ENCODE data around the gene MUC5B.

Gene MUC5B

GRCh38 chr11:1255151-1255550 lies 32.3 kb downstream of the MUC5B start:
- TF ChIP-seq, protein P1, sequence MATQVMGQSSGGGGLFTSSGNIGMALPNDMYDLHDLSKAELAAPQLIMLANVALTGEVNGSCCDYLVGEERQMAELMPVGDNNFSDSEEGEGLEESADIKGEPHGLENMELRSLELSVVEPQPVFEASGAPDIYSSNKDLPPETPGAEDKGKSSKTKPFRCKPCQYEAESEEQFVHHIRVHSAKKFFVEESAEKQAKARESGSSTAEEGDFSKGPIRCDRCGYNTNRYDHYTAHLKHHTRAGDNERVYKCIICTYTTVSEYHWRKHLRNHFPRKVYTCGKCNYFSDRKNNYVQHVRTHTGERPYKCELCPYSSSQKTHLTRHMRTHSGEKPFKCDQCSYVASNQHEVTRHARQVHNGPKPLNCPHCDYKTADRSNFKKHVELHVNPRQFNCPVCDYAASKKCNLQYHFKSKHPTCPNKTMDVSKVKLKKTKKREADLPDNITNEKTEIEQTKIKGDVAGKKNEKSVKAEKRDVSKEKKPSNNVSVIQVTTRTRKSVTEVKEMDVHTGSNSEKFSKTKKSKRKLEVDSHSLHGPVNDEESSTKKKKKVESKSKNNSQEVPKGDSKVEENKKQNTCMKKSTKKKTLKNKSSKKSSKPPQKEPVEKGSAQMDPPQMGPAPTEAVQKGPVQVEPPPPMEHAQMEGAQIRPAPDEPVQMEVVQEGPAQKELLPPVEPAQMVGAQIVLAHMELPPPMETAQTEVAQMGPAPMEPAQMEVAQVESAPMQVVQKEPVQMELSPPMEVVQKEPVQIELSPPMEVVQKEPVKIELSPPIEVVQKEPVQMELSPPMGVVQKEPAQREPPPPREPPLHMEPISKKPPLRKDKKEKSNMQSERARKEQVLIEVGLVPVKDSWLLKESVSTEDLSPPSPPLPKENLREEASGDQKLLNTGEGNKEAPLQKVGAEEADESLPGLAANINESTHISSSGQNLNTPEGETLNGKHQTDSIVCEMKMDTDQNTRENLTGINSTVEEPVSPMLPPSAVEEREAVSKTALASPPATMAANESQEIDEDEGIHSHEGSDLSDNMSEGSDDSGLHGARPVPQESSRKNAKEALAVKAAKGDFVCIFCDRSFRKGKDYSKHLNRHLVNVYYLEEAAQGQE (IDR thresholded peaks at IDR 0.05; ENCODE audit: insufficient read depth in 1 of 2, low read depth in 2 of 2, low read length in 2 of 2), result no peak

- TF ChIP-seq POLR2AphosphoS5 (IDR thresholded peaks at IDR 0.05; ENCODE audit: low read depth, low read length) (no peak), SIN3A (IDR thresholded peaks at IDR 0.05; ENCODE audit: borderline replicate concordance, insufficient read depth, low read length) (no peak), TAF1 (IDR thresholded peaks at IDR 0.05; ENCODE audit: borderline replicate concordance, insufficient read depth, low read length) (no peak), FOXP2 (optimal IDR thresholded peaks at IDR 0.05; ENCODE audit: borderline replicate concordance, extremely low read depth, extremely low read length, insufficient read depth) (no peak)
- TF ChIP-seq, protein P1 (IDR thresholded peaks at IDR 0.05; ENCODE audit: insufficient read depth in 1 of 2, low read depth in 2 of 2, low read length in 2 of 2), result no peak
Measured at GRCh38 chr11:1256257-1257045, 33.6 kb downstream of the MUC5B start.

DNA sequence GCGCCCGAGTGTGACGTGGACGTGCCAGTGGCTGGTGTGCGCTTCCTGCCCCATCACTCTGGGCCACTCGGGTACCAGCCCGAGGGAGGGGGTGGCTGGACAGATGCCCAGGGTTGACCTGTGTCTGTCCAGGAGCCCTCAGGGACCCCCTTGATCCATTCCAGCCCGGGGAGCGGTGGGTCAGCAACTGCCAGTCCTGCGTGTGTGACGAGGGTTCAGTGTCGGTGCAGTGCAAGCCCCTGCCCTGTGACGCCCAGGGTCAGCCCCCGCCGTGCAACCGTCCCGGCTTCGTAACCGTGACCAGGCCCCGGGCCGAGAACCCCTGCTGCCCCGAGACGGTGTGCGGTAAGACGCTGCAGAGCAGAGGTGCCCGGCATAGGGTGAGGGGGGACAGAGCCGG lies 34.5 kb downstream of the MUC5B start:
- TF ChIP-seq, protein P1 (IDR thresholded peaks at IDR 0.05; ENCODE audit: insufficient read depth in 1 of 2, low read depth in 2 of 2, low read length in 2 of 2), result no peak
- TF ChIP-seq TAF1 (IDR thresholded peaks at IDR 0.05; ENCODE audit: borderline replicate concordance, insufficient read depth, low read length) (no peak), FOXP2 (optimal IDR thresholded peaks at IDR 0.05; ENCODE audit: borderline replicate concordance, extremely low read depth, extremely low read length, insufficient read depth) (no peak), POLR2AphosphoS5 (IDR thresholded peaks at IDR 0.05; ENCODE audit: low read depth, low read length) (no peak), SIN3A (IDR thresholded peaks at IDR 0.05; ENCODE audit: borderline replicate concordance, insufficient read depth, low read length) (no peak)

GRCh38 chr11:1257916-1258315 lies 35.0 kb downstream of the MUC5B start:
- TF ChIP-seq FOXP2 (optimal IDR thresholded peaks at IDR 0.05; ENCODE audit: borderline replicate concordance, extremely low read depth, extremely low read length, insufficient read depth) (no peak), TAF1 (IDR thresholded peaks at IDR 0.05; ENCODE audit: borderline replicate concordance, insufficient read depth, low read length) (no peak), SIN3A (IDR thresholded peaks at IDR 0.05; ENCODE audit: borderline replicate concordance, insufficient read depth, low read length) (no peak), POLR2AphosphoS5 (IDR thresholded peaks at IDR 0.05; ENCODE audit: low read depth, low read length) (no peak)
- TF ChIP-seq, protein P1 (IDR thresholded peaks at IDR 0.05; ENCODE audit: insufficient read depth in 1 of 2, low read depth in 2 of 2, low read length in 2 of 2), result no peak
